SK-N-SH (cell line): ENCODE measurements around the gene ACACA. TPM values are rescaled to one million over a fixed set of nuclear protein-coding genes. Genes with fewer than 3 reads are reported as not detected.

Source experiments
- CTCF ChIA-PET: fragments of 300-600, 350-600 bp; formaldehyde crosslinking; extraction: SDS; loops from one replicate; lab custom pipeline; 2021; lab: Yijun Ruan, JAX
- POLR2A ChIA-PET: fragments of 350-600 bp; sonication (Branson Sonifier 250); formaldehyde crosslinking; extraction: SDS; loops from one replicate; lab custom pipeline; 2020; ENCODE audit warnings: antibody characterized with exemption, inconsistent platforms; lab: Yijun Ruan, JAX
- DNase-seq: peaks from one replicate; pipeline ENCODE4 v3.0.0; 2012
- H2AFZ ChIP-seq: fragments of 200-600 bp; sonication (generic); 2 replicates; pipeline ENCODE4 v1.8.1; 2016; ENCODE audit warnings: antibody characterized with exemption, mild to moderate bottlenecking, low read depth
- H3F3A ChIP-seq: fragments of 200-600 bp; sonication (generic); replicated peaks from 2 replicates; pipeline ENCODE3; 2016; ENCODE audit warnings: antibody characterized with exemption, mild to moderate bottlenecking; ENCODE audit not compliant: insufficient read depth
- H3K27ac ChIP-seq, 2 experiments: fragments of 200-500 bp in 1 of 2; fragments of 200-600 bp in 1 of 2; sonication (Bioruptor generic) in 1 of 2; sonication (generic), shearing (Covaris generic) in 1 of 2; 2 replicates each; pipeline versions ENCODE4 v1.5.1 to v1.6.1; 2014 to 2016; ENCODE audit warnings: low read depth in 2 of 2, inconsistent platforms in 1 of 2, low read length in 1 of 2, mild to moderate bottlenecking in 1 of 2, mixed read lengths in 1 of 2
- H3K27me3 ChIP-seq: fragments of 200-600 bp; sonication (generic), shearing (Covaris generic); 2 replicates; pipeline ENCODE4 v1.6.1; 2016; ENCODE audit warnings: mixed run types; ENCODE audit not compliant: insufficient read depth
- H3K36me3 ChIP-seq, 2 experiments: fragments of 200-500 bp in 1 of 2; fragments of 200-600 bp in 1 of 2; sonication (Bioruptor generic) in 1 of 2; sonication (generic) in 1 of 2; replicated peaks in 1 of 2; 2 replicates each; pipeline versions ENCODE3 to v1.5.1; 2014 to 2016; ENCODE audit warnings: low read length in 1 of 2, mild to moderate bottlenecking in 1 of 2; ENCODE audit not compliant: insufficient read depth in 2 of 2, control insufficient read depth in 1 of 2
- H3K4me1 ChIP-seq, 2 experiments: fragments of 200-500 bp in 1 of 2; fragments of 200-600 bp in 1 of 2; sonication (Bioruptor generic) in 1 of 2; sonication (generic), shearing (Covaris generic) in 1 of 2; 2 replicates each; pipeline versions ENCODE4 v1.5.1 to v1.6.1; 2014 to 2016; ENCODE audit warnings: low read depth in 1 of 2, low read length in 1 of 2, mixed run types in 1 of 2; ENCODE audit not compliant: insufficient read depth in 2 of 2, control insufficient read depth in 1 of 2
- H3K4me2 ChIP-seq: fragments of 200-600 bp; sonication (generic), shearing (Covaris generic); 2 replicates; pipeline ENCODE4 v1.6.1; 2017; ENCODE audit warnings: mixed run types
- H3K4me3 ChIP-seq, 2 experiments: fragments of 200-500 bp in 1 of 2; fragments of 200-600 bp in 1 of 2; sonication (Bioruptor generic) in 1 of 2; sonication (generic), shearing (Covaris generic) in 1 of 2; 2 replicates each; pipeline versions ENCODE4 v1.5.1 to v1.8.1; 2014 to 2016; ENCODE audit warnings: low read depth in 2 of 2, inconsistent platforms in 1 of 2, low read length in 1 of 2, mild to moderate bottlenecking in 1 of 2, mixed read lengths in 1 of 2, moderate library complexity in 1 of 2
- H3K79me2 ChIP-seq: fragments of 200-600 bp; sonication (generic); 2 replicates; pipeline ENCODE4 v1.8.1; 2017; ENCODE audit warnings: mild to moderate bottlenecking; ENCODE audit not compliant: insufficient read depth
- H3K9ac ChIP-seq: fragments of 200-600 bp; sonication (generic); 2 replicates; pipeline ENCODE4 v1.6.1; 2017; ENCODE audit warnings: mixed run types
- H3K9me2 ChIP-seq: fragments of 200-600 bp; sonication (generic); 2 replicates; pipeline ENCODE4 v1.6.1; 2017; ENCODE audit warnings: mixed run types
- H3K9me3 ChIP-seq: fragments of 200-600 bp; sonication (generic); 2 replicates; pipeline ENCODE4 v1.6.1; 2017; ENCODE audit warnings: mixed run types, mild to moderate bottlenecking, moderate library complexity
- H4K20me1 ChIP-seq: fragments of 200-600 bp; sonication (generic); 2 replicates; pipeline ENCODE4 v1.6.1; 2017; ENCODE audit warnings: mild to moderate bottlenecking, mixed run types; ENCODE audit not compliant: insufficient read depth
- CHD2 ChIP-seq: fragments of 150-350 bp; IDR thresholded peaks from 2 replicates; pipeline ENCODE4 v1.6.1; 2018; ENCODE audit warnings: low read length; ENCODE audit not compliant: partially characterized antibody
- CTCF ChIP-seq: fragments of 200-600 bp; sonication (generic); IDR thresholded peaks from 2 replicates; pipeline ENCODE4 v1.6.1; 2017; ENCODE audit warnings: antibody characterized with exemption, mild to moderate bottlenecking, moderate library complexity
- FOSL2 ChIP-seq: IDR thresholded peaks from 2 replicates; pipeline ENCODE4 v1.4.0; 2012; ENCODE audit warnings: low read depth, mild to moderate bottlenecking, moderate library complexity, borderline replicate concordance
- FOXM1 ChIP-seq: IDR thresholded peaks from 2 replicates; pipeline ENCODE4 v1.4.0; 2012; ENCODE audit warnings: low read depth, mild to moderate bottlenecking
- GABPA ChIP-seq: IDR thresholded peaks from 2 replicates; pipeline ENCODE4 v1.4.0; 2012; ENCODE audit warnings: low read depth, mild to moderate bottlenecking
- GATA2 ChIP-seq: sonication (generic); formaldehyde crosslinking; IDR thresholded peaks from 2 replicates; pipeline ENCODE4 v1.5.0; 2020; ENCODE audit warnings: mild to moderate bottlenecking, missing genetic modification reagents
- JUND ChIP-seq: IDR thresholded peaks from 2 replicates; pipeline ENCODE4 v1.4.0; 2012
- MXI1 ChIP-seq: IDR thresholded peaks from 2 replicates; pipeline ENCODE4 v1.6.1; 2012; ENCODE audit warnings: mild to moderate bottlenecking, low read depth, low read length, improper control_type of control experiment
- PBX3 ChIP-seq: IDR thresholded peaks from 2 replicates; pipeline ENCODE4; 2012
- REST ChIP-seq: IDR thresholded peaks from 2 replicates; pipeline ENCODE4 v1.6.1; 2012; ENCODE audit warnings: mild to moderate bottlenecking, low read depth, low read length, moderate library complexity
- RFX5 ChIP-seq: IDR thresholded peaks from 2 replicates; pipeline ENCODE4 v1.6.1; 2012; ENCODE audit warnings: mild to moderate bottlenecking, improper control_type of control experiment, low read length
- TAF1 ChIP-seq: IDR thresholded peaks from 2 replicates; pipeline ENCODE4 v1.6.1; 2012; ENCODE audit warnings: low read depth, mild to moderate bottlenecking, low read length, moderate library complexity, borderline replicate concordance
- TCF12 ChIP-seq: IDR thresholded peaks from 2 replicates; pipeline ENCODE4 v1.4.0; 2012
- TEAD4 ChIP-seq: IDR thresholded peaks from 2 replicates; pipeline ENCODE4 v1.4.0; 2012; ENCODE audit warnings: mild to moderate bottlenecking, borderline replicate concordance; ENCODE audit not compliant: insufficient read depth
- ZBTB33 ChIP-seq: IDR thresholded peaks from 2 replicates; pipeline ENCODE4 v1.4.0; 2012; ENCODE audit warnings: low read depth, borderline replicate concordance
- WGBS: methylation state at CpG from one replicate; pipeline ENCODE4 v1.1.6; 2017; ENCODE audit warnings: low lambda C conversion rate; 5-methylcytosine and 5-hydroxymethylcytosine counted together
- polyA plus RNA-seq, 3 experiments: library from polyadenylated mRNA; depleted of rRNA; stranded (reverse); fragments of >200 nt; gene quantifications; 2 replicates each; pipeline ENCODE4 v1.2.3, GENCODE V29; 2012
- TF ChIP-seq, protein P1 (sequence below): fragments of 150-350 bp; IDR thresholded peaks from 2 replicates; pipeline ENCODE4 v1.6.1; 2017; ENCODE audit warnings: antibody characterized with exemption, low read length, low read depth, borderline replicate concordance

The ACACA gene
- polyA plus RNA-seq, 1 of the 3 experiments (the other 2 are of a cell fraction) = 27.2 TPM

DNA sequence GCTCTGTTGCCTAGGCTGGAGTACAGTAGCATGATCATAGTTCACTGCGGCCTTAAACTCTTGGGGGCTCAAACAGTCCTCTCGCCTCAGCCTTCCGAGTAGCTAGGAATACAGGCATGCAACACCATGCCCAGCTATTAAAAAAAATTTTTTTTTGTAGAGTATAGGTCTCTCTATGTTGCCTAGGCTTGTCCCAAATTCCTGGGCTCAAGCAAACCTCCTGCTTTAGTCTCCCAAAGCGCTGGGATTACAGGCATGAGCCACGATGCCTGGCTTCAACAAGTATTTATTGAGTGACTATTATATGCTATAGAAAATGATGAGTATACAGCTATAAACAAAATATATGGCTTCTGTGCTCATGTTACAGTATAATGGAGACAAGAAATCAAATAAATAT is 97.6 kb downstream of the ACACA start:
- Histone ChIP-seq H3K9me3 (no peaks in the 10 kb centered on the region), H3K4me2 (no peak overlapping the region), H3K4me1 (no peaks in the 10 kb centered on the region), H3K4me3 (no peak overlapping the region), H2AFZ (no peak overlapping the region), H3K9ac (no peak overlapping the region), H3K36me3 (peaks cover 0 to 7% of the 10 kb centered on the region in 2 experiments), H3K27ac (no peak overlapping the region), H4K20me1 (no peaks in the 10 kb centered on the region), H3K9me2 (no peaks in the 10 kb centered on the region), H3F3A (peaks cover 4% of the 10 kb centered on the region), H3K79me2 (no peaks in the 10 kb centered on the region), H3K27me3 (no peaks in the 10 kb centered on the region)
- TF ChIP-seq, protein P1, sequence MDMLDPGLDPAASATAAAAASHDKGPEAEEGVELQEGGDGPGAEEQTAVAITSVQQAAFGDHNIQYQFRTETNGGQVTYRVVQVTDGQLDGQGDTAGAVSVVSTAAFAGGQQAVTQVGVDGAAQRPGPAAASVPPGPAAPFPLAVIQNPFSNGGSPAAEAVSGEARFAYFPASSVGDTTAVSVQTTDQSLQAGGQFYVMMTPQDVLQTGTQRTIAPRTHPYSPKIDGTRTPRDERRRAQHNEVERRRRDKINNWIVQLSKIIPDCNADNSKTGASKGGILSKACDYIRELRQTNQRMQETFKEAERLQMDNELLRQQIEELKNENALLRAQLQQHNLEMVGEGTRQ = no peak
- TF ChIP-seq PBX3 (no peak), MXI1 (no peak), FOXM1 (no peak), GABPA (no peak), ZBTB33 (no peak), FOSL2 (no peak), TEAD4 (no peak), TAF1 (no peak), GATA2 (CRISPR knock-in tag) (no peak), REST (no peak), RFX5 (no peak), CHD2 (no peak), JUND (no peak), CTCF (no peak), TCF12 (no peak)
- ChIA-PET POLR2A (interaction anchor here (1.6 kb wide), 1 partner anchor 9 kb away, joined by 3 read pairs; no protein-coding TSS in a partner anchor), CTCF (interaction anchor here (0.7 kb wide), 1 partner anchor 69 kb away, joined by 3 read pairs; no protein-coding TSS in a partner anchor)
- no peak for DNase-seq
- WGBS = 97% methylated on average over 5 of the region's 5 CpGs
